Neural cell (in vitro differentiated cells): ENCODE measurements around the gene CSMD2. TPM values are rescaled to one million over a fixed set of nuclear protein-coding genes. Genes with fewer than 3 reads are reported as not detected.

Experiments
- H2AFZ ChIP-seq: fragments of 200-600, 300-800 bp; sonication (generic), shearing (Covaris generic); 2 replicates; pipeline ENCODE4 v1.6.0; 2014; ENCODE audit warnings: low read depth, mild to moderate bottlenecking, antibody characterized with exemption, low read length, moderate library complexity
- H3F3A ChIP-seq: fragments of 200-600 bp; shearing (Covaris generic); 2 replicates; pipeline ENCODE4 v1.6.1; 2016; ENCODE audit warnings: mild to moderate bottlenecking, moderate library complexity, mixed read lengths, antibody characterized with exemption, low read length; ENCODE audit not compliant: insufficient read depth, poor library complexity, severe bottlenecking
- H3K27ac ChIP-seq: fragments of 200-600, 300-800 bp; sonication (generic), shearing (Covaris generic); 2 replicates; pipeline ENCODE4 v1.5.1; 2014; ENCODE audit warnings: mild to moderate bottlenecking, low read length, moderate library complexity
- H3K27me3 ChIP-seq: fragments of 300-800, 200-600 bp; sonication (generic), shearing (Covaris generic); 2 replicates; pipeline ENCODE4 v1.6.0; 2014; ENCODE audit warnings: mild to moderate bottlenecking, low read depth, low read length, moderate library complexity; ENCODE audit not compliant: insufficient read depth
- H3K36me3 ChIP-seq: fragments of 300-800, 200-600 bp; sonication (generic), shearing (Covaris generic); 2 replicates; pipeline ENCODE4 v1.5.1; 2014; ENCODE audit warnings: mild to moderate bottlenecking, antibody characterized with exemption, low read length, moderate library complexity; ENCODE audit not compliant: insufficient read depth
- H3K4me2 ChIP-seq: fragments of 300-800, 200-600 bp; sonication (generic), shearing (Covaris generic); 2 replicates; pipeline ENCODE4 v1.6.0; 2014; ENCODE audit warnings: mild to moderate bottlenecking, low read length
- H3K4me3 ChIP-seq: fragments of 300-800, 200-600 bp; sonication (generic), shearing (Covaris generic); 2 replicates; pipeline ENCODE4 v1.5.1; 2014; ENCODE audit warnings: mild to moderate bottlenecking, low read length, moderate library complexity
- H3K79me2 ChIP-seq: fragments of 200-600 bp; shearing (Covaris generic); replicated peaks from 2 replicates; pipeline ENCODE4 v1.6.0; 2014; ENCODE audit warnings: mild to moderate bottlenecking, low read length, moderate library complexity; ENCODE audit not compliant: insufficient read depth
- H3K9ac ChIP-seq: fragments of 300-800, 200-600 bp; sonication (generic), shearing (Covaris generic); 2 replicates; pipeline ENCODE4 v1.6.1; 2016; ENCODE audit warnings: mild to moderate bottlenecking, low read length, mixed read lengths
- H3K9me2 ChIP-seq: fragments of 200-600 bp; shearing (Covaris generic); 2 replicates; pipeline ENCODE4 v1.6.1; 2016; ENCODE audit warnings: mild to moderate bottlenecking, low read length, mixed read lengths; ENCODE audit not compliant: insufficient read depth
- H3K9me3 ChIP-seq: fragments of 200-600, 300-800 bp; sonication (generic), shearing (Covaris generic); 2 replicates; pipeline ENCODE4 v1.6.1; 2016; ENCODE audit warnings: mild to moderate bottlenecking, mixed run types, low read length, moderate library complexity, mixed read lengths
- H4K20me1 ChIP-seq: fragments of 200-600 bp; shearing (Covaris generic); 2 replicates; pipeline ENCODE4 v1.6.1; 2016; ENCODE audit warnings: mild to moderate bottlenecking, mixed run types; ENCODE audit not compliant: insufficient read depth
- EZH2 ChIP-seq: fragments of 200-600, 300-800 bp; shearing (Covaris generic), sonication (generic); IDR thresholded peaks from 2 replicates; pipeline ENCODE4 v1.6.1; 2014; ENCODE audit warnings: antibody characterized with exemption, low read length, borderline replicate concordance, mild to moderate bottlenecking; ENCODE audit not compliant: insufficient read depth, poor library complexity, severe bottlenecking
- MXI1 ChIP-seq: fragments of 450-650 bp; conservative IDR thresholded peaks from 2 replicates; pipeline ENCODE4 v1.6.1; 2014; ENCODE audit warnings: antibody characterized with exemption, mild to moderate bottlenecking; ENCODE audit not compliant: poor library complexity, severe bottlenecking
- POLR2AphosphoS5 ChIP-seq: IDR thresholded peaks from 2 replicates; pipeline ENCODE4 v1.6.1; 2012
- RAD21 ChIP-seq: fragments of 450-650 bp; conservative IDR thresholded peaks from 2 replicates; pipeline ENCODE4 v1.6.1; 2014; ENCODE audit warnings: antibody characterized with exemption, mild to moderate bottlenecking, moderate library complexity
- REST ChIP-seq: IDR thresholded peaks from 2 replicates; pipeline ENCODE4 v1.6.1; 2012; ENCODE audit warnings: borderline replicate concordance
- SMC3 ChIP-seq: fragments of 450-650 bp; conservative IDR thresholded peaks from 2 replicates; pipeline ENCODE4 v1.6.1; 2014; ENCODE audit warnings: antibody characterized with exemption, mild to moderate bottlenecking, moderate library complexity; ENCODE audit not compliant: poor library complexity
- TAF1 ChIP-seq: IDR thresholded peaks from 2 replicates; pipeline ENCODE4 v1.6.1; 2012; ENCODE audit warnings: low read depth
- polyA plus RNA-seq: library from polyadenylated mRNA; depleted of rRNA; stranded (reverse); fragments of >200 nt; gene quantifications from 2 replicates; pipeline ENCODE4 v1.2.3, GENCODE V29; 2014
- TF ChIP-seq, protein P1 (sequence below): fragments of 450-650 bp; IDR thresholded peaks from 2 replicates; pipeline ENCODE4 v1.5.1; 2014; ENCODE audit warnings: antibody characterized with exemption, mild to moderate bottlenecking, moderate library complexity; ENCODE audit not compliant: poor library complexity, severe bottlenecking

CSMD2 gene
- polyA plus RNA-seq, 1 donor from 2014 or later = 9.6 TPM

DNA sequence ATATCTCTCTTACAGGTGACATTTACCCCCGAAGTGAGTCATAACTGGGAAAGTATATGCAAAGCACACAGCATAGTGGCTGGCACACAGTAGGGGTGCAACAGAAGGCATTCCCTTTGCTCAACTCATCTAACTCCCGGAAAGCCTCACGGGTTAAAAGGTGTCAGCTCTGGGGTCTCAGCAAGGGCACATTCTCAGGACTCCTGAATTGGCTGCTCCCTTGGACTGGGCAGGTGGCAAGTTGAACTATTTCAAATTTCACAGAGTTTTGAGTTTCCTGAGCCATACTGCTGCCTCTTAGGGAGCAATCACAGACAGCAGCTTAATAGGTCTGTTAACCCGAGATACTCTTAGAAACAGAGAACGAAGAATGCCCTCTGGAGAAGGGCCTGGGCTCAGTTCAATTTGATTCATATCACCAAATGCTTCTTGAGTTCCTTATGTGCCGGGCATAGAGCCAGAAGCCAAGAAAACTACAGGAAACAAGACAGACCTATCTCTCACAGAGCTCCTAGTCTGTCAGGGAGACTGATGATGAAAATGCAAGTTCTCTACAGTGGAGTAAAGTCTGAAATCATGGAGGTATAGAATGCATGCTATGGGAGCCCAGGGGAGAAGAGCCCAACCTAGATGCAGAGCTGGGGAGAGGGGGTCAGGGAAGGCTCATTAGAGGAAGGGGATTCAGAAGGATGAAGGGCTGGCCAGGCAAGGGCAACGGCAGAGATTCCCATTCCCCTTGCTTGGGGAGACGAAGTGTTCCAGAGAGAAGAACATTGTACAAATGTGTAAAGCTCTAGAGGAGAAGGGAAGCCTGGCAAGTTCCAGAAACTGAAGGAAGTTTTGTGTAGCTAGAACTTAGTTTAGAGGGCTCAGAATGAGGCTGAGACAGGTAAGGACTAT is 445.0 kb downstream of the CSMD2 start:
- Histone ChIP-seq H3K9me2 (no peaks in the 10 kb centered on the region), H3F3A (no peaks in the 10 kb centered on the region), H3K79me2 (no peaks in the 10 kb centered on the region), H3K9ac (no peak overlapping the region), H4K20me1 (no peaks in the 10 kb centered on the region), H3K4me3 (no peak overlapping the region), H3K27me3 (no peaks in the 10 kb centered on the region), H3K27ac (no peak overlapping the region), H3K4me2 (no peak overlapping the region), H3K9me3 (no peaks in the 10 kb centered on the region), H3K36me3 (peaks cover 6% of the 10 kb centered on the region), H2AFZ (no peak overlapping the region)
- TF ChIP-seq, protein P1, sequence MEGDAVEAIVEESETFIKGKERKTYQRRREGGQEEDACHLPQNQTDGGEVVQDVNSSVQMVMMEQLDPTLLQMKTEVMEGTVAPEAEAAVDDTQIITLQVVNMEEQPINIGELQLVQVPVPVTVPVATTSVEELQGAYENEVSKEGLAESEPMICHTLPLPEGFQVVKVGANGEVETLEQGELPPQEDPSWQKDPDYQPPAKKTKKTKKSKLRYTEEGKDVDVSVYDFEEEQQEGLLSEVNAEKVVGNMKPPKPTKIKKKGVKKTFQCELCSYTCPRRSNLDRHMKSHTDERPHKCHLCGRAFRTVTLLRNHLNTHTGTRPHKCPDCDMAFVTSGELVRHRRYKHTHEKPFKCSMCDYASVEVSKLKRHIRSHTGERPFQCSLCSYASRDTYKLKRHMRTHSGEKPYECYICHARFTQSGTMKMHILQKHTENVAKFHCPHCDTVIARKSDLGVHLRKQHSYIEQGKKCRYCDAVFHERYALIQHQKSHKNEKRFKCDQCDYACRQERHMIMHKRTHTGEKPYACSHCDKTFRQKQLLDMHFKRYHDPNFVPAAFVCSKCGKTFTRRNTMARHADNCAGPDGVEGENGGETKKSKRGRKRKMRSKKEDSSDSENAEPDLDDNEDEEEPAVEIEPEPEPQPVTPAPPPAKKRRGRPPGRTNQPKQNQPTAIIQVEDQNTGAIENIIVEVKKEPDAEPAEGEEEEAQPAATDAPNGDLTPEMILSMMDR = no peak
- TF ChIP-seq TAF1 = no peak
- TF ChIP-seq RAD21 = no peak
- no peak for TF ChIP-seq MXI1
- no peak for TF ChIP-seq EZH2

DNA sequence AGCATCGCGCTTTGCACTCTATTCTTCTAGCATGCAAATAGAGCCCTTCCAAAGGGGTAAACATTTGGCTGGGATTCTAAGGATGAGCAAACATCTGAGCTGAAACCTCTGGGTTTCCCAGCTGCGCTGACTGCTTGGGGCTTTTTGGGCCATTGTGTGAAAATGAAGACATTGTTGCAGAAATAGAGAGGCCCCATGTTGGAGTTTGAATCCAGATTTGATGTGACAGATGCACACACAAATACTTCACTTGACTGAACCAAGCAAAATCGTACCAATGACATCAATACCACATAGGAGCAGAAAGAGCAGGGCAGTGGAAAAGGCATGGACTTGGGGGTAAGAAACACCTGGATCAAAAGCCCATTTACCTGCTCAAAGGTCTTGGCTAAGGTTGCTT is 445.7 kb downstream of the CSMD2 start:
- no peaks in the 10 kb centered on the region for H3F3A ChIP-seq
- H3K9me3 ChIP-seq = no peaks in the 10 kb centered on the region
- no peaks in the 10 kb centered on the region for H3K9me2 ChIP-seq
- H3K27me3 ChIP-seq = no peaks in the 10 kb centered on the region
- no peak overlapping the region for H2AFZ ChIP-seq
- H3K9ac ChIP-seq = no peak overlapping the region
- peaks cover 3% of the 10 kb centered on the region for H3K36me3 ChIP-seq
- H3K27ac ChIP-seq = no peak overlapping the region
- TF ChIP-seq EZH2 = no peak
- H3K4me2 ChIP-seq = no peak overlapping the region
- H4K20me1 ChIP-seq = no peaks in the 10 kb centered on the region
- H3K4me3 ChIP-seq = no peak overlapping the region
- H3K79me2 ChIP-seq = no peaks in the 10 kb centered on the region

DNA sequence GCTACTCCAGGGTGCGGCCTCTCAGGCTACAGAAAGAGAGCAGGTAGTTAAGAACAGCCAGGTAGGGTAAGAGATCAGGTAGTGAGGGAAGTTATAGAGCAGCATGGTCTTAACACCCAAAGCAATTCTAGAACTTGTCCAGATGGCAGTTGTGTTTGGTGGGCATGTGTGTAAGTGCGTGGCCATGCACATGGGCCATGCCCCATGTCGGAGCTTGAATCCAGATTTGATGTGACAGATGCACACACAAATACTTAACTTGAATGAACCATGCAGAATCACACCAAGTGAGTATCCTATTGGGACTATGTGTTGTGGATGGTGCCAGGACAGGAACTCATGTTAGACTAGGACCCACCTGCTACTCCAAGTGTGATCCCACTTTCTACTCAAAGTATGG is 446.8 kb downstream of the CSMD2 start:
- no peak for TF ChIP-seq TAF1
- no peak for TF ChIP-seq RAD21
- no peak for TF ChIP-seq POLR2AphosphoS5
- TF ChIP-seq, protein P1 = no peak
- TF ChIP-seq SMC3 = no peak
- TF ChIP-seq EZH2 = no peak
- no peak for TF ChIP-seq REST
- H3K79me2 ChIP-seq = no peaks in the 10 kb centered on the region
- no peak overlapping the region for H3K9ac ChIP-seq
- H4K20me1 ChIP-seq = no peaks in the 10 kb centered on the region
- H3K4me2 ChIP-seq = no peak overlapping the region
- H3K9me3 ChIP-seq = no peaks in the 10 kb centered on the region
- no peak overlapping the region for H2AFZ ChIP-seq
- H3K27me3 ChIP-seq = no peaks in the 10 kb centered on the region
- peaks cover 3% of the 10 kb centered on the region for H3K36me3 ChIP-seq
- H3K4me3 ChIP-seq = no peak overlapping the region
- no peak overlapping the region for H3K27ac ChIP-seq
- no peaks in the 10 kb centered on the region for H3F3A ChIP-seq
- no peaks in the 10 kb centered on the region for H3K9me2 ChIP-seq
